Endothelial cell of umbilical vein (primary cell): ENCODE results near the gene ACAT2. TPM values are rescaled to one million over a fixed set of nuclear protein-coding genes. Genes with fewer than 3 reads are reported as not detected.

ENCODE experiments used
- BruUV-seq: library from RNA; stranded (reverse); fragments of 400-500 nt; replicated peaks from 2 replicates; lab custom pipeline; 2021; lab: Mats Ljungman, UMichigan
- CTCF ChIA-PET: fragments of 300-600, 350-600 bp; sonication (Branson Sonifier 250); formaldehyde crosslinking; loops from one replicate; lab custom pipeline; 2021; ENCODE audit warnings: antibody characterized with exemption, inconsistent platforms; lab: Charles Lee
- POLR2A ChIA-PET: fragments of 300-600, 350-600 bp; sonication (Branson Sonifier 250); formaldehyde crosslinking; loops from one replicate; lab custom pipeline; 2021; ENCODE audit warnings: antibody characterized with exemption, inconsistent platforms; lab: Charles Lee
- DNase-seq: peaks from one replicate; pipeline ENCODE4 v3.0.0-alpha.2; 2011; ENCODE audit warnings: low read depth, low spot score
- FAIRE-seq: peaks from 2 replicates; lab custom pipeline; 2011; peaks lifted over from hg19 to GRCh38; lab: Jason Lieb, UNC
- H2AFZ ChIP-seq: 2 replicates; pipeline ENCODE4 v1.6.0; 2012; ENCODE audit warnings: low read depth, low read length, control low read depth, inconsistent platforms
- H3K27ac ChIP-seq: 2 replicates; pipeline ENCODE4 v1.5.1; 2011; ENCODE audit warnings: low read depth, mild to moderate bottlenecking, control low read depth, low read length, moderate library complexity; ENCODE audit not compliant: insufficient read depth
- H3K27me3 ChIP-seq, 2 experiments: 2 replicates each; pipeline versions ENCODE4 v1.6.0 to v1.6.1; 2011; ENCODE audit warnings: low read length in 2 of 2, mixed read lengths in 1 of 2; ENCODE audit not compliant: control insufficient read depth in 2 of 2, insufficient read depth in 2 of 2
- H3K36me3 ChIP-seq, 2 experiments: 2 replicates in 1 of 2; 3 replicates in 1 of 2; pipeline ENCODE4 v1.5.1; 2011; ENCODE audit warnings: low read length in 2 of 2, mild to moderate bottlenecking in 1 of 2, moderate library complexity in 1 of 2; ENCODE audit not compliant: control insufficient read depth in 2 of 2, insufficient read depth in 2 of 2; ENCODE audit errors: extremely low read depth in 1 of 2
- H3K4me1 ChIP-seq: 3 replicates; pipeline ENCODE4 v1.5.1; 2011; ENCODE audit warnings: mild to moderate bottlenecking, low read length; ENCODE audit not compliant: control insufficient read depth, insufficient read depth; ENCODE audit errors: extremely low read depth
- H3K4me2 ChIP-seq: 2 replicates; pipeline ENCODE4 v1.6.1; 2011; ENCODE audit warnings: low read length, control low read depth, mixed read lengths; ENCODE audit not compliant: insufficient read depth
- H3K4me3 ChIP-seq, 3 experiments: fragments of 200-600 bp in 1 of 3; sonication (generic), shearing (Covaris generic) in 1 of 3; replicated peaks in 1 of 3; 2 replicates each; pipeline ENCODE4 v1.5.1; 2011 to 2016; ENCODE audit warnings: control low read depth in 3 of 3, low read length in 3 of 3, mild to moderate bottlenecking in 2 of 3, inconsistent platforms in 1 of 3, low read depth in 1 of 3, moderate library complexity in 1 of 3; ENCODE audit not compliant: insufficient read depth in 1 of 3
- H3K79me2 ChIP-seq: 2 replicates; pipeline ENCODE4 v1.6.0; 2012; ENCODE audit warnings: low read length, inconsistent platforms; ENCODE audit not compliant: control insufficient read depth, insufficient read depth
- H3K9ac ChIP-seq: replicated peaks from 2 replicates; pipeline ENCODE3; 2011; ENCODE audit warnings: low read length, control low read depth; ENCODE audit not compliant: insufficient read depth; ENCODE audit errors: extremely low read depth
- H3K9me1 ChIP-seq: replicated peaks from 3 replicates; pipeline ENCODE4 v1.6.0; 2011; ENCODE audit warnings: mild to moderate bottlenecking, low read length; ENCODE audit not compliant: control insufficient read depth, insufficient read depth; ENCODE audit errors: extremely low read depth
- H3K9me3 ChIP-seq: replicated peaks from 2 replicates; pipeline ENCODE4 v1.5.1; 2012; ENCODE audit warnings: low read length, inconsistent platforms; ENCODE audit not compliant: control insufficient read depth, insufficient read depth
- H4K20me1 ChIP-seq: replicated peaks from 2 replicates; pipeline ENCODE3; 2011; ENCODE audit warnings: mild to moderate bottlenecking, low read length; ENCODE audit not compliant: control insufficient read depth, insufficient read depth; ENCODE audit errors: extremely low read depth
- EZH2 ChIP-seq: IDR thresholded peaks from 2 replicates; pipeline ENCODE4 v1.6.1; 2012; ENCODE audit warnings: borderline replicate concordance, low read depth, mild to moderate bottlenecking, moderate library complexity, low read length, inconsistent platforms; ENCODE audit not compliant: severe bottlenecking
- FOS ChIP-seq: IDR thresholded peaks from 2 replicates; pipeline ENCODE4 v1.6.1; 2011; ENCODE audit warnings: mild to moderate bottlenecking, low read length, moderate library complexity, borderline replicate concordance; ENCODE audit not compliant: insufficient read depth
- GATA2 ChIP-seq: IDR thresholded peaks from 2 replicates; pipeline ENCODE4 v1.7.0; 2011; ENCODE audit warnings: low read depth, mild to moderate bottlenecking, moderate library complexity, mixed read lengths, low read length; ENCODE audit not compliant: insufficient read length, insufficient read depth
- JUN ChIP-seq: IDR thresholded peaks from 2 replicates; pipeline ENCODE4 v1.6.1; 2011; ENCODE audit warnings: borderline replicate concordance, low read depth; ENCODE audit not compliant: insufficient read length, insufficient read depth
- MYC ChIP-seq: IDR thresholded peaks from one replicate; pipeline ENCODE4 v1.6.1; 2011; ENCODE audit warnings: mild to moderate bottlenecking, low read depth, low read length
- POLR2A ChIP-seq: IDR thresholded peaks from 2 replicates; pipeline ENCODE4 v1.6.1; 2012; ENCODE audit warnings: low read depth, mild to moderate bottlenecking, control low read depth, low read length
- POLR2AphosphoS5 ChIP-seq: IDR thresholded peaks from 2 replicates; pipeline ENCODE4 v1.6.1; 2012; ENCODE audit warnings: low read depth, mild to moderate bottlenecking, control low read depth, low read length, moderate library complexity; ENCODE audit not compliant: insufficient read depth
- dilution Hi-C: fragments of 300-500 bp; cut with MboI; formaldehyde crosslinking; loops from one replicate; pipeline ENCODE4 v1.15.0; 2019; ENCODE audit warnings: low sequenced_read_pairs; ENCODE audit not compliant: extremely low pct_ligation_motif_present
- intact Hi-C: fragments of 100-400 bp; cut with micrococcal nuclease; formaldehyde crosslinking; loops from one replicate; pipeline ENCODE4 v1.10.0; 2022
- polyA plus RNA-seq, 4 experiments: library from polyadenylated mRNA; depleted of rRNA in 3 of 4; stranded (reverse) in 3 of 4; unstranded in 1 of 4; fragments of >200 nt; gene quantifications; 2 replicates each; pipeline versions ENCODE4 v1.2.1 to v1.2.3, GENCODE V29; 2011 to 2012; ENCODE audit warnings: missing spikeins in 1 of 4
- total RNA-seq: library from RNA; stranded (reverse); gene quantifications from 2 replicates; pipeline ENCODE4 v1.2.3, GENCODE V29; 2021
- TF ChIP-seq, protein P1 (sequence below), 2 donors: IDR thresholded peaks; 1 replicate in 1 of 2; 2 replicates in 1 of 2; pipeline ENCODE4 v1.5.1; 2011; ENCODE audit warnings: low read length in 2 of 2, mild to moderate bottlenecking in 2 of 2, moderate library complexity in 2 of 2, control low read depth in 1 of 2, inconsistent platforms in 1 of 2, low read depth in 1 of 2; ENCODE audit not compliant: insufficient read depth in 1 of 2; ENCODE audit errors: extremely low read depth in 1 of 2
- TF ChIP-seq, protein P2 (sequence below): IDR thresholded peaks from 2 replicates; pipeline ENCODE4 v1.6.1; 2011; ENCODE audit not compliant: insufficient read depth, insufficient read length

The ACAT2 gene
- total and polyA plus RNA-seq, 2 donors (not counting 3 experiments of a cell fraction or from before 2014, with no cell fraction given): 44.6 to 114 TPM

DNA sequence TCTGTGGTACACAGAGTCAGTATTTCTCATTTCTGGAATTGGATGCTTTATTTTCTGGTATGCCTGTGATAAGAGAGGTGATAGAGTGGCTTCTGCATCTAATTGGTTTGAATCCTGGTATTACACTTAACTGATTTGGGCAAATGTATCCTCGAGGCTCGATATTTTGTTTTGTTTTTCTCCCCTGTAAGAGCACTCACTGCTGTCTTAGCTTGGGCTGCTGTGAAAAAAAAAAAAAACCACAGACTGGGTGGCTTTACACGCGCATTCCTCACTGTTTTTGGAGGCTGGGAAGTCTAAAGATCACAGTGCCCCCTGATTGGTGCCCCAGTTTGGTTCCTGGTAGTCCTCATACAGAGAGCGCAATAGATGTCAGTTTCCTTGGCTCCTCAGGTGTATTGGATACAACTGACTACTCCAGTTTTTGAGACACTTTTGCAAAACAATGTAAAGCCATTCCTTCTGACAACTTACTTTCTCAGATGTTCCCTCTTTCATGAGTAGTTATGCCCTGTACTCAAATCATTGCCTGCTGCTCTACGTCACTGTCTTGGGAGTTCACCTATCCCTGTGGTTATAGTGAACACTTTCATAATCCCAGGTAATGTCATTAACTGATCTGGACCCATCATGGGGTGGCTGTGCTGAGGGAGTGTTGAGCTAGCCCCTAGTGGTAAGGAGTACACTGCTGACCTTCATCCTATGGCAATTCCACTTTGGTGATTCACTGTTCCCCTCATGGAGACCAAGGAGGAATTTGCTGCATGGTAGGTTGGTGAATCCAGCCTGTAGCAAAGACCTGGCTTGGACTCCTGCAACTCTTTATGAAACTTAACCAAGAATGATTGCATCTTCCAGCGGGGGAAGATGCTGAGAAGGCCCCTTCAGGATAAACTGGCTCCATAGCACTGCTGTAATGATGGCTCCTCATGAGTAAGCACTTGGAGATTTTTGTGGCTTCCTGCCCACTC is 3.5 kb upstream of the ACAT2 start:
- FAIRE-seq: no peak
- H3K4me3 ChIP-seq: no peak overlapping the region
- H2AFZ ChIP-seq: no peak overlapping the region
- BruUV-seq: no TSS peak
- DNase-seq: no peak
- dilution Hi-C loops: no loop called here
- no peaks in the 10 kb centered on the region for H4K20me1 ChIP-seq
- H3K9ac ChIP-seq: no peak overlapping the region
- H3K27me3 ChIP-seq: no peaks in the 10 kb centered on the region
- no peak for TF ChIP-seq MYC
- peak; percentile 10 for TF ChIP-seq FOS
- H3K4me1 ChIP-seq: peaks cover 20% of the 10 kb centered on the region
- H3K27ac ChIP-seq: no peak overlapping the region
- H3K4me2 ChIP-seq: no peak overlapping the region
- no peaks in the 10 kb centered on the region for H3K9me1 ChIP-seq
- intact Hi-C loops: no loop called here
- peaks cover 14% of the 10 kb centered on the region for H3K79me2 ChIP-seq
- CTCF ChIA-PET: interaction anchor here (1.0 to 1.8 kb wide), 2 partner anchors 26 to 67 kb away, joined by 3 to 5 read pairs; no protein-coding TSS in a partner anchor
- H3K36me3 ChIP-seq: peaks cover 13 to 19% of the 10 kb centered on the region in 2 experiments
- POLR2A ChIA-PET: no interaction called here
- no peaks in the 10 kb centered on the region for H3K9me3 ChIP-seq

DNA sequence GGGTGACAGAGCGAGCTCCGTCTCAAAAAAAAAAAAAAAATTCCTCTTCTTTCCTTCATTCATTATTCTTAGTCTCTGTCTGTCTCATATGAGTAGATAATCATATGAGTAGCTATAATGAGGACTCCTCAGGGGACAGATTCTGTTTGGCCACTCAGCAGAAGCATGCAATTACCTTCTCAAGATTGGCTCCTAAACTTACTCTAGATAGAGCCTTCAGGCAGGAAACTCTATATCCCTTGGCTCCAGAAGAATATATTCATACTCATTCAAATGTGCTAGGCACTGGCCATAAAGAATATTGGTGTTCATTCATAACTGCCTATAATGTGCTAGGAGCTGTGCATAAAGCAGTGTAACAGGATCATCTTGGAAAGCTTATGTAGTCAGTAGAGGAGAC is 2.2 kb upstream of the ACAT2 start:
- no TSS peak for BruUV-seq

More for the DNA sequence above, 2.2 kb upstream of the ACAT2 start:
- Histone ChIP-seq H3K36me3 (peaks cover 12 to 17% of the 10 kb centered on the region in 2 experiments), H3K9me3 (no peaks in the 10 kb centered on the region), H3K9ac (no peak overlapping the region), H3K4me2 (no peak overlapping the region), H3K27me3 (no peaks in the 10 kb centered on the region), H4K20me1 (no peaks in the 10 kb centered on the region), H3K79me2 (peaks cover 18% of the 10 kb centered on the region), H3K4me1 (peaks cover 20% of the 10 kb centered on the region), H3K4me3 (no peak overlapping the region), H2AFZ (no peak overlapping the region), H3K27ac (no peak overlapping the region), H3K9me1 (no peaks in the 10 kb centered on the region)
- ChIA-PET CTCF (interaction anchor here (1.1 to 1.8 kb wide), 2 partner anchors 46 to 68 kb away, joined by 3 to 5 read pairs; no protein-coding TSS in a partner anchor), POLR2A (no interaction called here)
- FAIRE-seq (no peak), DNase-seq (no peak)
- TF ChIP-seq MYC (no peak), EZH2 (no peak), JUN (no peak), POLR2A (no peak), GATA2 (no peak), FOS (no peak), POLR2AphosphoS5 (no peak)
- TF ChIP-seq, protein P1, sequence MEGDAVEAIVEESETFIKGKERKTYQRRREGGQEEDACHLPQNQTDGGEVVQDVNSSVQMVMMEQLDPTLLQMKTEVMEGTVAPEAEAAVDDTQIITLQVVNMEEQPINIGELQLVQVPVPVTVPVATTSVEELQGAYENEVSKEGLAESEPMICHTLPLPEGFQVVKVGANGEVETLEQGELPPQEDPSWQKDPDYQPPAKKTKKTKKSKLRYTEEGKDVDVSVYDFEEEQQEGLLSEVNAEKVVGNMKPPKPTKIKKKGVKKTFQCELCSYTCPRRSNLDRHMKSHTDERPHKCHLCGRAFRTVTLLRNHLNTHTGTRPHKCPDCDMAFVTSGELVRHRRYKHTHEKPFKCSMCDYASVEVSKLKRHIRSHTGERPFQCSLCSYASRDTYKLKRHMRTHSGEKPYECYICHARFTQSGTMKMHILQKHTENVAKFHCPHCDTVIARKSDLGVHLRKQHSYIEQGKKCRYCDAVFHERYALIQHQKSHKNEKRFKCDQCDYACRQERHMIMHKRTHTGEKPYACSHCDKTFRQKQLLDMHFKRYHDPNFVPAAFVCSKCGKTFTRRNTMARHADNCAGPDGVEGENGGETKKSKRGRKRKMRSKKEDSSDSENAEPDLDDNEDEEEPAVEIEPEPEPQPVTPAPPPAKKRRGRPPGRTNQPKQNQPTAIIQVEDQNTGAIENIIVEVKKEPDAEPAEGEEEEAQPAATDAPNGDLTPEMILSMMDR (IDR thresholded peaks at IDR 0.05; ENCODE audit: extremely low read depth in 1 of 2, insufficient read depth in 1 of 2, low read depth in 1 of 2, low read length in 2 of 2): no peak
- TF ChIP-seq, protein P2, sequence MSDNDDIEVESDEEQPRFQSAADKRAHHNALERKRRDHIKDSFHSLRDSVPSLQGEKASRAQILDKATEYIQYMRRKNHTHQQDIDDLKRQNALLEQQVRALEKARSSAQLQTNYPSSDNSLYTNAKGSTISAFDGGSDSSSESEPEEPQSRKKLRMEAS: no peak
- dilution Hi-C loops (no loop called here), intact Hi-C loops (no loop called here)
